IMR-90 (cell line): Measurements from ENCODE around the gene S1PR1. TPM values are rescaled to one million over a fixed set of nuclear protein-coding genes. Genes with fewer than 3 reads are reported as not detected.

Experiments
- ATAC-seq: fragments of 200-7000 bp; cut with Tn5 transposase; 2 replicates; pipeline ENCODE4 v1.9.1; 2020; ENCODE audit warnings: low read depth, mild to moderate bottlenecking, moderate library complexity
- BruUV-seq: library from RNA; stranded (reverse); fragments of 400-500 nt; replicated peaks from 2 replicates; lab custom pipeline; 2021; lab: Mats Ljungman, UMichigan
- CTCF ChIA-PET: fragments of 300-600 bp; formaldehyde crosslinking; extraction: SDS; loops from one replicate; lab custom pipeline; 2021; ENCODE audit warnings: antibody characterized with exemption; lab: Yijun Ruan, JAX
- POLR2A ChIA-PET: fragments of 300-600 bp; sonication (Branson Sonifier 250); formaldehyde crosslinking; loops from one replicate; lab custom pipeline; 2022; ENCODE audit warnings: antibody characterized with exemption; ENCODE audit not compliant: unreplicated experiment; lab: Charles Lee
- DNase-seq: peaks from one replicate; pipeline ENCODE4 v3.0.0; 2013
- H2AFZ ChIP-seq: replicated peaks from 2 replicates; pipeline ENCODE3; 2013; ENCODE audit warnings: low read length, mild to moderate bottlenecking; ENCODE audit not compliant: poor library complexity
- H2AK5ac ChIP-seq: 2 replicates; pipeline ENCODE4 v1.6.1; 2013; ENCODE audit warnings: low read depth, low read length, inconsistent platforms
- H2AK9ac ChIP-seq: replicated peaks from 2 replicates; pipeline ENCODE3; 2013; ENCODE audit warnings: mild to moderate bottlenecking, low read depth, low read length, moderate library complexity; ENCODE audit not compliant: poor library complexity
- H2BK120ac ChIP-seq: 2 replicates; pipeline ENCODE4 v1.6.1; 2013; ENCODE audit warnings: low read depth, low read length, inconsistent platforms
- H2BK15ac ChIP-seq: 3 replicates; pipeline ENCODE4 v1.6.1; 2013; ENCODE audit warnings: low read depth, low read length, inconsistent platforms
- H2BK20ac ChIP-seq: 2 replicates; pipeline ENCODE4 v1.6.1; 2013; ENCODE audit warnings: low read depth, mild to moderate bottlenecking, inconsistent platforms, low read length, moderate library complexity
- H2BK5ac ChIP-seq: 2 replicates; pipeline ENCODE4 v1.6.1; 2013; ENCODE audit warnings: mild to moderate bottlenecking, low read depth, low read length, inconsistent platforms; ENCODE audit not compliant: poor library complexity, severe bottlenecking
- H3K14ac ChIP-seq: replicated peaks from 2 replicates; pipeline ENCODE4 v1.6.1; 2013; ENCODE audit warnings: low read depth, low read length, inconsistent platforms
- H3K18ac ChIP-seq: 2 replicates; pipeline ENCODE4 v1.6.1; 2013; ENCODE audit warnings: low read depth, low read length, control low read depth
- H3K23ac ChIP-seq: 2 replicates; pipeline ENCODE4 v1.6.1; 2013; ENCODE audit warnings: low read depth, low read length, inconsistent platforms
- H3K27ac ChIP-seq: 2 replicates; pipeline ENCODE4 v1.5.1; 2013; ENCODE audit warnings: mild to moderate bottlenecking, control low read depth, low read length; ENCODE audit not compliant: insufficient read depth
- H3K27me3 ChIP-seq: 2 replicates; pipeline ENCODE4 v1.6.1; 2013; ENCODE audit warnings: low read length; ENCODE audit not compliant: control insufficient read depth, insufficient read depth
- H3K36me3 ChIP-seq: 2 replicates; pipeline ENCODE4 v1.6.1; 2013; ENCODE audit warnings: low read length, mixed read lengths; ENCODE audit not compliant: control insufficient read depth, insufficient read depth
- H3K4ac ChIP-seq: 2 replicates; pipeline ENCODE4 v1.6.1; 2013; ENCODE audit warnings: low read depth, low read length, inconsistent platforms
- H3K4me1 ChIP-seq: 2 replicates; pipeline ENCODE4 v1.6.1; 2013; ENCODE audit warnings: low read length, mixed read lengths; ENCODE audit not compliant: control insufficient read depth, insufficient read depth
- H3K4me2 ChIP-seq: 2 replicates; pipeline ENCODE4 v1.6.1; 2013; ENCODE audit warnings: low read depth, mild to moderate bottlenecking, control low read depth, low read length, moderate library complexity
- H3K4me3 ChIP-seq: 2 replicates; pipeline ENCODE4 v1.5.1; 2013; ENCODE audit warnings: low read depth, mild to moderate bottlenecking, control low read depth, low read length, moderate library complexity; ENCODE audit not compliant: insufficient read depth
- H3K56ac ChIP-seq: 2 replicates; pipeline ENCODE4 v1.6.1; 2013; ENCODE audit warnings: low read length, inconsistent platforms; ENCODE audit not compliant: insufficient read depth; ENCODE audit errors: extremely low read depth
- H3K79me1 ChIP-seq, 2 experiments: 2 replicates each; pipeline ENCODE4 v1.6.1; 2013; ENCODE audit warnings: low read length in 2 of 2, inconsistent platforms in 1 of 2, low read depth in 1 of 2
- H3K9ac ChIP-seq: 2 replicates; pipeline ENCODE4 v1.6.1; 2013; ENCODE audit warnings: low read depth, low read length, control low read depth
- H3K9me1 ChIP-seq: 2 replicates; pipeline ENCODE4 v1.6.1; 2013; ENCODE audit warnings: low read length, inconsistent platforms; ENCODE audit not compliant: insufficient read depth
- H3K9me3 ChIP-seq: 2 replicates; pipeline ENCODE4 v1.6.1; 2013; ENCODE audit warnings: low read length; ENCODE audit not compliant: control insufficient read depth, insufficient read depth
- H4K20me1 ChIP-seq: 2 replicates; pipeline ENCODE4 v1.6.1; 2013; ENCODE audit warnings: low read length, inconsistent platforms; ENCODE audit not compliant: insufficient read depth
- H4K5ac ChIP-seq: 2 replicates; pipeline ENCODE4 v1.6.1; 2013; ENCODE audit warnings: mild to moderate bottlenecking, low read depth, low read length, control low read depth
- H4K8ac ChIP-seq, 2 experiments: 2 replicates each; pipeline ENCODE4 v1.6.1; 2013; ENCODE audit warnings: low read depth in 2 of 2, low read length in 2 of 2, control low read depth in 1 of 2, inconsistent platforms in 1 of 2
- H4K91ac ChIP-seq: 2 replicates; pipeline ENCODE4 v1.6.1; 2013; ENCODE audit warnings: low read depth, low read length, inconsistent platforms; ENCODE audit not compliant: insufficient read depth
- BHLHE40 ChIP-seq: fragments of 150-350 bp; IDR thresholded peaks from 2 replicates; pipeline ENCODE4 v1.6.1; 2016; ENCODE audit warnings: mild to moderate bottlenecking, low read depth, low read length
- CEBPB ChIP-seq: IDR thresholded peaks from 2 replicates; pipeline ENCODE4 v1.6.1; 2012; ENCODE audit warnings: low read depth, low read length, improper control_type of control experiment
- CHD1 ChIP-seq: IDR thresholded peaks from 2 replicates; pipeline ENCODE4 v1.6.1; 2012; ENCODE audit warnings: low read depth, low read length, improper control_type of control experiment
- ELK1 ChIP-seq: fragments of 150-350 bp; IDR thresholded peaks from 2 replicates; pipeline ENCODE4 v1.6.1; 2016; ENCODE audit warnings: low read depth, mild to moderate bottlenecking, low read length, moderate library complexity, borderline replicate concordance
- MAFK ChIP-seq: IDR thresholded peaks from 2 replicates; pipeline ENCODE4 v1.6.1; 2012; ENCODE audit warnings: low read depth, low read length, improper control_type of control experiment
- MXI1 ChIP-seq: IDR thresholded peaks from 2 replicates; pipeline ENCODE4 v1.6.1; 2012; ENCODE audit warnings: low read depth, mild to moderate bottlenecking, low read length, moderate library complexity, borderline replicate concordance
- NFE2L2 ChIP-seq: fragments of 150-350 bp; IDR thresholded peaks from 2 replicates; pipeline ENCODE4 v1.6.1; 2016; ENCODE audit warnings: low read depth, mild to moderate bottlenecking, low read length
- POLR2A ChIP-seq: IDR thresholded peaks from 2 replicates; pipeline ENCODE4 v1.6.1; 2012; ENCODE audit warnings: mild to moderate bottlenecking, low read depth, low read length
- RAD21 ChIP-seq: IDR thresholded peaks from 2 replicates; pipeline ENCODE4 v1.6.1; 2012; ENCODE audit warnings: low read length, improper control_type of control experiment
- RCOR1 ChIP-seq: IDR thresholded peaks from 2 replicates; pipeline ENCODE4 v1.6.1; 2012; ENCODE audit warnings: mild to moderate bottlenecking, low read length, improper control_type of control experiment; ENCODE audit not compliant: insufficient replicate concordance
- RFX5 ChIP-seq: IDR thresholded peaks from 2 replicates; pipeline ENCODE4 v1.8.0; 2012; ENCODE audit warnings: low read depth, mild to moderate bottlenecking, low read length, moderate library complexity
- SMC3 ChIP-seq: fragments of 150-350 bp; IDR thresholded peaks from 2 replicates; pipeline ENCODE4 v1.6.1; 2016; ENCODE audit warnings: low read depth, mild to moderate bottlenecking, antibody characterized with exemption, low read length, moderate library complexity
- USF2 ChIP-seq: fragments of 150-350 bp; IDR thresholded peaks from 2 replicates; pipeline ENCODE4 v1.6.1; 2017; ENCODE audit warnings: mild to moderate bottlenecking, antibody characterized with exemption, low read length, low read depth
- WGBS, 2 experiments: methylation state at CpG; one replicate each; pipeline versions ENCODE4 v1.1.5 to v1.1.7; 2013; ENCODE audit warnings: missing lambda C conversion rate in 2 of 2; ENCODE audit not compliant: insufficient read length in 1 of 2; ENCODE audit errors: extremely low coverage in 2 of 2; 5-methylcytosine and 5-hydroxymethylcytosine counted together
- dilution Hi-C: fragments of 300-500 bp; cut with HindIII; formaldehyde crosslinking; loops from one replicate; pipeline ENCODE4 v1.14.3; 2018; ENCODE audit warnings: low sequenced_read_pairs; ENCODE audit not compliant: unreplicated experiment
- in situ Hi-C: fragments of 300-500 bp; cut with MboI; formaldehyde crosslinking; loops from 3 replicates; pipeline ENCODE4 v1.14.3; 2019; ENCODE audit warnings: low sequenced_read_pairs, inconsistent platforms, mixed read lengths
- intact Hi-C: fragments of 100-400 bp; cut with micrococcal nuclease; formaldehyde crosslinking; loops from 2 replicates; pipeline ENCODE4 v1.10.0; 2022
- polyA plus RNA-seq, 3 experiments: library from polyadenylated mRNA; depleted of rRNA; stranded (reverse); fragments of >200 nt; gene quantifications; 2 replicates each; pipeline ENCODE4 v1.2.3, GENCODE V29; 2012; ENCODE audit warnings: low replicate concordance in 1 of 3
- total RNA-seq: library from RNA; depleted of rRNA; stranded (reverse); fragments of >200 nt; gene quantifications from 2 replicates; pipeline ENCODE4 v1.2.3, GENCODE V29; 2012

The S1PR1 gene
- total and polyA plus RNA-seq, 2 of the 4 experiments (the other 2 are of a cell fraction): 12.9 to 15.6 TPM

- no peak overlapping the region for H3K4ac ChIP-seq
- no peak overlapping the region for H3K14ac ChIP-seq
- peaks cover 2% of the 10 kb centered on the region for H3K4me1 ChIP-seq
- H3K4me2 ChIP-seq: no peak overlapping the region
- H3K18ac ChIP-seq: no peak overlapping the region
- no peak overlapping the region for H4K8ac ChIP-seq
- H3K27me3 ChIP-seq: peaks cover 39% of the 10 kb centered on the region
- no peak overlapping the region for H3K23ac ChIP-seq
- no peaks in the 10 kb centered on the region for H3K9me1 ChIP-seq
- H2BK15ac ChIP-seq: no peak overlapping the region
- H3K79me1 ChIP-seq: no peaks in the 10 kb centered on the region
- dilution Hi-C loops (no loop called here), intact Hi-C loops (no loop called here), in situ Hi-C loops (no loop called here)
- DNase-seq (no peak), ATAC-seq (no peak)
- no peak overlapping the region for H3K9ac ChIP-seq
- no peaks in the 10 kb centered on the region for H3K9me3 ChIP-seq
- H2BK120ac ChIP-seq: no peak overlapping the region
- TF ChIP-seq CHD1 (no peak), BHLHE40 (no peak), MAFK (no peak), RAD21 (no peak), MXI1 (no peak), RFX5 (no peak), RCOR1 (no peak), NFE2L2 (no peak), ELK1 (no peak), SMC3 (no peak), POLR2A (no peak), USF2 (no peak), CEBPB (no peak)
- H3K56ac ChIP-seq: no peak overlapping the region
- no TSS peak for BruUV-seq
- no peak overlapping the region for H2AK5ac ChIP-seq
- no peak overlapping the region for H2AK9ac ChIP-seq
- no peak overlapping the region for H2AFZ ChIP-seq
- H4K91ac ChIP-seq: no peak overlapping the region
- ChIA-PET POLR2A (no interaction called here), CTCF (interaction anchor here (1.0 kb wide), 1 partner anchor 9 kb away, joined by 4 read pairs; no protein-coding TSS in a partner anchor)
- no CpG with 5 or more reads among the region's 1 CpG for WGBS, 2 experiments
- H3K27ac ChIP-seq: no peak overlapping the region
- no peak overlapping the region for H4K5ac ChIP-seq
- H3K36me3 ChIP-seq: no peaks in the 10 kb centered on the region
- H2BK5ac ChIP-seq: no peak overlapping the region
- H2BK20ac ChIP-seq: no peak overlapping the region
- no peak overlapping the region for H3K4me3 ChIP-seq
- no peaks in the 10 kb centered on the region for H4K20me1 ChIP-seq
Observed at GRCh38 chr1:101280049-101280592, 43.3 kb downstream of the S1PR1 start.
